Measurements from ENCODE around the gene CFAP54.

DNA sequence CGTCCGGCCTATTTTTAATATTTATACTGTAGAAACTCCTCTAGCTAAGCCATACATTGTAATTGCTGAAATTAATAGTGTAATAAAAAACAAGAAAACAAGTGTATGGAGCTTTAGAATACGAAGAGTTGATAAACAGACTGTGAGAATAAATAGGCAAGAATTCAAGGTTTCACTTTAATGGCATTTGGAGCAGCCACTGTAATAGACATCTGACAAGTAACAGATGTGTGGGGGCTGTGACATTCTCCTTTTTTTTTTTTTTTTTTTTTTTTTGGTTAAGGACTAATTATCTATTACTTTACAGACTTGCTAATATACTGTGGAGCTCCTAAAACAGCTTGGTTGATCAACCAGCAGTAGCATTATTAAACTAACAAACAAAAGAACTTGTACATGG, 42.1 kb upstream of the CFAP54 start:
- TF ChIP-seq POLR2A (IDR thresholded peaks at IDR 0.05), result no peak
- TF ChIP-seq, protein P1, sequence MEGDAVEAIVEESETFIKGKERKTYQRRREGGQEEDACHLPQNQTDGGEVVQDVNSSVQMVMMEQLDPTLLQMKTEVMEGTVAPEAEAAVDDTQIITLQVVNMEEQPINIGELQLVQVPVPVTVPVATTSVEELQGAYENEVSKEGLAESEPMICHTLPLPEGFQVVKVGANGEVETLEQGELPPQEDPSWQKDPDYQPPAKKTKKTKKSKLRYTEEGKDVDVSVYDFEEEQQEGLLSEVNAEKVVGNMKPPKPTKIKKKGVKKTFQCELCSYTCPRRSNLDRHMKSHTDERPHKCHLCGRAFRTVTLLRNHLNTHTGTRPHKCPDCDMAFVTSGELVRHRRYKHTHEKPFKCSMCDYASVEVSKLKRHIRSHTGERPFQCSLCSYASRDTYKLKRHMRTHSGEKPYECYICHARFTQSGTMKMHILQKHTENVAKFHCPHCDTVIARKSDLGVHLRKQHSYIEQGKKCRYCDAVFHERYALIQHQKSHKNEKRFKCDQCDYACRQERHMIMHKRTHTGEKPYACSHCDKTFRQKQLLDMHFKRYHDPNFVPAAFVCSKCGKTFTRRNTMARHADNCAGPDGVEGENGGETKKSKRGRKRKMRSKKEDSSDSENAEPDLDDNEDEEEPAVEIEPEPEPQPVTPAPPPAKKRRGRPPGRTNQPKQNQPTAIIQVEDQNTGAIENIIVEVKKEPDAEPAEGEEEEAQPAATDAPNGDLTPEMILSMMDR (IDR thresholded peaks at IDR 0.05), result no peak

All from thyroid gland (tissue), 4 donors.